Endothelial cell of umbilical vein (primary cell): ENCODE results near the gene CAPG. TPM values are rescaled to one million over a fixed set of nuclear protein-coding genes. Genes with fewer than 3 reads are reported as not detected.

Source experiments
- BruUV-seq: library from RNA; stranded (reverse); fragments of 400-500 nt; replicated peaks from 2 replicates; lab custom pipeline; 2021; lab: Mats Ljungman, UMichigan
- CTCF ChIA-PET: fragments of 300-600, 350-600 bp; sonication (Branson Sonifier 250); formaldehyde crosslinking; loops from one replicate; lab custom pipeline; 2021; ENCODE audit warnings: antibody characterized with exemption, inconsistent platforms; lab: Charles Lee
- POLR2A ChIA-PET: fragments of 300-600, 350-600 bp; sonication (Branson Sonifier 250); formaldehyde crosslinking; loops from one replicate; lab custom pipeline; 2021; ENCODE audit warnings: antibody characterized with exemption, inconsistent platforms; lab: Charles Lee
- DNase-seq: peaks from one replicate; pipeline ENCODE4 v3.0.0-alpha.2; 2011; ENCODE audit warnings: low read depth, low spot score
- FAIRE-seq: peaks from 2 replicates; lab custom pipeline; 2011; peaks lifted over from hg19 to GRCh38; lab: Jason Lieb, UNC
- H2AFZ ChIP-seq: 2 replicates; pipeline ENCODE4 v1.6.0; 2012; ENCODE audit warnings: low read depth, low read length, control low read depth, inconsistent platforms
- H3K27ac ChIP-seq: 2 replicates; pipeline ENCODE4 v1.5.1; 2011; ENCODE audit warnings: low read depth, mild to moderate bottlenecking, control low read depth, low read length, moderate library complexity; ENCODE audit not compliant: insufficient read depth
- H3K27me3 ChIP-seq, 2 experiments: 2 replicates each; pipeline versions ENCODE4 v1.6.0 to v1.6.1; 2011; ENCODE audit warnings: low read length in 2 of 2, mixed read lengths in 1 of 2; ENCODE audit not compliant: control insufficient read depth in 2 of 2, insufficient read depth in 2 of 2
- H3K36me3 ChIP-seq, 2 experiments: 2 replicates in 1 of 2; 3 replicates in 1 of 2; pipeline ENCODE4 v1.5.1; 2011; ENCODE audit warnings: low read length in 2 of 2, mild to moderate bottlenecking in 1 of 2, moderate library complexity in 1 of 2; ENCODE audit not compliant: control insufficient read depth in 2 of 2, insufficient read depth in 2 of 2; ENCODE audit errors: extremely low read depth in 1 of 2
- H3K4me1 ChIP-seq: 3 replicates; pipeline ENCODE4 v1.5.1; 2011; ENCODE audit warnings: mild to moderate bottlenecking, low read length; ENCODE audit not compliant: control insufficient read depth, insufficient read depth; ENCODE audit errors: extremely low read depth
- H3K4me2 ChIP-seq: 2 replicates; pipeline ENCODE4 v1.6.1; 2011; ENCODE audit warnings: low read length, control low read depth, mixed read lengths; ENCODE audit not compliant: insufficient read depth
- H3K4me3 ChIP-seq, 3 experiments: fragments of 200-600 bp in 1 of 3; sonication (generic), shearing (Covaris generic) in 1 of 3; replicated peaks in 1 of 3; 2 replicates each; pipeline ENCODE4 v1.5.1; 2011 to 2016; ENCODE audit warnings: control low read depth in 3 of 3, low read length in 3 of 3, mild to moderate bottlenecking in 2 of 3, inconsistent platforms in 1 of 3, low read depth in 1 of 3, moderate library complexity in 1 of 3; ENCODE audit not compliant: insufficient read depth in 1 of 3
- H3K79me2 ChIP-seq: 2 replicates; pipeline ENCODE4 v1.6.0; 2012; ENCODE audit warnings: low read length, inconsistent platforms; ENCODE audit not compliant: control insufficient read depth, insufficient read depth
- H3K9ac ChIP-seq: replicated peaks from 2 replicates; pipeline ENCODE3; 2011; ENCODE audit warnings: low read length, control low read depth; ENCODE audit not compliant: insufficient read depth; ENCODE audit errors: extremely low read depth
- H3K9me1 ChIP-seq: replicated peaks from 3 replicates; pipeline ENCODE4 v1.6.0; 2011; ENCODE audit warnings: mild to moderate bottlenecking, low read length; ENCODE audit not compliant: control insufficient read depth, insufficient read depth; ENCODE audit errors: extremely low read depth
- H3K9me3 ChIP-seq: replicated peaks from 2 replicates; pipeline ENCODE4 v1.5.1; 2012; ENCODE audit warnings: low read length, inconsistent platforms; ENCODE audit not compliant: control insufficient read depth, insufficient read depth
- H4K20me1 ChIP-seq: replicated peaks from 2 replicates; pipeline ENCODE3; 2011; ENCODE audit warnings: mild to moderate bottlenecking, low read length; ENCODE audit not compliant: control insufficient read depth, insufficient read depth; ENCODE audit errors: extremely low read depth
- EZH2 ChIP-seq: IDR thresholded peaks from 2 replicates; pipeline ENCODE4 v1.6.1; 2012; ENCODE audit warnings: borderline replicate concordance, low read depth, mild to moderate bottlenecking, moderate library complexity, low read length, inconsistent platforms; ENCODE audit not compliant: severe bottlenecking
- FOS ChIP-seq: IDR thresholded peaks from 2 replicates; pipeline ENCODE4 v1.6.1; 2011; ENCODE audit warnings: mild to moderate bottlenecking, low read length, moderate library complexity, borderline replicate concordance; ENCODE audit not compliant: insufficient read depth
- GATA2 ChIP-seq: IDR thresholded peaks from 2 replicates; pipeline ENCODE4 v1.7.0; 2011; ENCODE audit warnings: low read depth, mild to moderate bottlenecking, moderate library complexity, mixed read lengths, low read length; ENCODE audit not compliant: insufficient read length, insufficient read depth
- JUN ChIP-seq: IDR thresholded peaks from 2 replicates; pipeline ENCODE4 v1.6.1; 2011; ENCODE audit warnings: borderline replicate concordance, low read depth; ENCODE audit not compliant: insufficient read length, insufficient read depth
- MYC ChIP-seq: IDR thresholded peaks from one replicate; pipeline ENCODE4 v1.6.1; 2011; ENCODE audit warnings: mild to moderate bottlenecking, low read depth, low read length
- POLR2A ChIP-seq: IDR thresholded peaks from 2 replicates; pipeline ENCODE4 v1.6.1; 2012; ENCODE audit warnings: low read depth, mild to moderate bottlenecking, control low read depth, low read length
- POLR2AphosphoS5 ChIP-seq: IDR thresholded peaks from 2 replicates; pipeline ENCODE4 v1.6.1; 2012; ENCODE audit warnings: low read depth, mild to moderate bottlenecking, control low read depth, low read length, moderate library complexity; ENCODE audit not compliant: insufficient read depth
- dilution Hi-C: fragments of 300-500 bp; cut with MboI; formaldehyde crosslinking; loops from one replicate; pipeline ENCODE4 v1.15.0; 2019; ENCODE audit warnings: low sequenced_read_pairs; ENCODE audit not compliant: extremely low pct_ligation_motif_present
- intact Hi-C: fragments of 100-400 bp; cut with micrococcal nuclease; formaldehyde crosslinking; loops from one replicate; pipeline ENCODE4 v1.10.0; 2022
- polyA plus RNA-seq, 4 experiments: library from polyadenylated mRNA; depleted of rRNA in 3 of 4; stranded (reverse) in 3 of 4; unstranded in 1 of 4; fragments of >200 nt; gene quantifications; 2 replicates each; pipeline versions ENCODE4 v1.2.1 to v1.2.3, GENCODE V29; 2011 to 2012; ENCODE audit warnings: missing spikeins in 1 of 4
- total RNA-seq: library from RNA; stranded (reverse); gene quantifications from 2 replicates; pipeline ENCODE4 v1.2.3, GENCODE V29; 2021
- TF ChIP-seq, protein P1 (sequence below): IDR thresholded peaks from 2 replicates; pipeline ENCODE4 v1.6.1; 2011; ENCODE audit not compliant: insufficient read depth, insufficient read length
- TF ChIP-seq, protein P2 (sequence below), 2 donors: IDR thresholded peaks; 1 replicate in 1 of 2; 2 replicates in 1 of 2; pipeline ENCODE4 v1.5.1; 2011; ENCODE audit warnings: low read length in 2 of 2, mild to moderate bottlenecking in 2 of 2, moderate library complexity in 2 of 2, control low read depth in 1 of 2, inconsistent platforms in 1 of 2, low read depth in 1 of 2; ENCODE audit not compliant: insufficient read depth in 1 of 2; ENCODE audit errors: extremely low read depth in 1 of 2

CAPG gene
- total and polyA plus RNA-seq, 2 donors (not counting 3 experiments of a cell fraction or from before 2014, with no cell fraction given): 107 to 115 TPM

DNA sequence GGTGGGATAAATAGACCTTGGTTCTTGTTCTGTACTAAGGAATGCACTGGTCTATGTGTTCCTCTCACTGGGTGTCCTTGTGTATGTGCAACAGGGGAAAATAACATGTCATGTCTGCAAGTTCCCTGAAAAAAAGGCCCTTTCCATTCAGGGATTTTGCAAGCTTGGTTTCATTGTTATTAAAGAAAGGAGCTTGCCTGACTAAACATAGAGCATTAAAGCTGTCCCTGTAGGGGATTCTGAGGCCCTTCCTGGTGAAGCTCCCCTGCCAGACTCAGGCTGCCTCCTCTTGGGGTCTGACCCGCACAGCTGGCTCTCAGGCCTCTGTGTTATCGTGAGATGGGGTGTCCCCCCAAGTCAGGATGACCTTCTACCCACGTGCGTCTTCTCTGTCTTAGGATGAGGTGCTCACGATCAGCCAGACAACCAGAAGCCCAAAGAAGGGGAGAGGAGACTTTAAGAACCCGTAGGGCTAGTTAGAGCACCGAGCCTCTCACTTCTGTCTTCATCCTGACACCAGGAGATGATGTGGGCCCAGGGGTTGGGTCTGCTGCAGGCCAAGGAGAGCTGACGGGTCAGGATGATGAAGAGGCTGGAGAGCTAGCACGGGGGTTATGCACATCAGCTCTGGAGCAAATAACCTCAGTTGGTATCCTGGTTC is 21.2 kb downstream of the CAPG start:
- no TSS peak for BruUV-seq

More for the DNA sequence above, 21.2 kb downstream of the CAPG start:
- DNase-seq (no peak), FAIRE-seq (no peak)
- no peaks in the 10 kb centered on the region for H3K27me3 ChIP-seq
- ChIA-PET CTCF (interaction anchor here (7.2 kb wide), 1 partner anchor 162 kb away, joined by 99 read pairs; no protein-coding TSS in a partner anchor), POLR2A (no interaction called here)
- TF ChIP-seq MYC: no peak
- TF ChIP-seq EZH2: no peak
- no peak for TF ChIP-seq JUN
- no peak for TF ChIP-seq POLR2A
- no peak for TF ChIP-seq GATA2
- TF ChIP-seq, protein P1, sequence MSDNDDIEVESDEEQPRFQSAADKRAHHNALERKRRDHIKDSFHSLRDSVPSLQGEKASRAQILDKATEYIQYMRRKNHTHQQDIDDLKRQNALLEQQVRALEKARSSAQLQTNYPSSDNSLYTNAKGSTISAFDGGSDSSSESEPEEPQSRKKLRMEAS: no peak
- TF ChIP-seq, protein P2, sequence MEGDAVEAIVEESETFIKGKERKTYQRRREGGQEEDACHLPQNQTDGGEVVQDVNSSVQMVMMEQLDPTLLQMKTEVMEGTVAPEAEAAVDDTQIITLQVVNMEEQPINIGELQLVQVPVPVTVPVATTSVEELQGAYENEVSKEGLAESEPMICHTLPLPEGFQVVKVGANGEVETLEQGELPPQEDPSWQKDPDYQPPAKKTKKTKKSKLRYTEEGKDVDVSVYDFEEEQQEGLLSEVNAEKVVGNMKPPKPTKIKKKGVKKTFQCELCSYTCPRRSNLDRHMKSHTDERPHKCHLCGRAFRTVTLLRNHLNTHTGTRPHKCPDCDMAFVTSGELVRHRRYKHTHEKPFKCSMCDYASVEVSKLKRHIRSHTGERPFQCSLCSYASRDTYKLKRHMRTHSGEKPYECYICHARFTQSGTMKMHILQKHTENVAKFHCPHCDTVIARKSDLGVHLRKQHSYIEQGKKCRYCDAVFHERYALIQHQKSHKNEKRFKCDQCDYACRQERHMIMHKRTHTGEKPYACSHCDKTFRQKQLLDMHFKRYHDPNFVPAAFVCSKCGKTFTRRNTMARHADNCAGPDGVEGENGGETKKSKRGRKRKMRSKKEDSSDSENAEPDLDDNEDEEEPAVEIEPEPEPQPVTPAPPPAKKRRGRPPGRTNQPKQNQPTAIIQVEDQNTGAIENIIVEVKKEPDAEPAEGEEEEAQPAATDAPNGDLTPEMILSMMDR (IDR thresholded peaks at IDR 0.05; ENCODE audit: extremely low read depth in 1 of 2, insufficient read depth in 1 of 2, low read depth in 1 of 2, low read length in 2 of 2): no peak
- TF ChIP-seq POLR2AphosphoS5: no peak
- TF ChIP-seq FOS: no peak
- H2AFZ ChIP-seq: no peak overlapping the region
- no peaks in the 10 kb centered on the region for H3K9me1 ChIP-seq
- no peaks in the 10 kb centered on the region for H4K20me1 ChIP-seq
- H3K9ac ChIP-seq: no peak overlapping the region
- H3K4me1 ChIP-seq: no peaks in the 10 kb centered on the region
- no peak overlapping the region for H3K4me2 ChIP-seq
- peaks cover 3 to 11% of the 10 kb centered on the region in 2 experiments for H3K36me3 ChIP-seq
- no peaks in the 10 kb centered on the region for H3K79me2 ChIP-seq
- no peak overlapping the region for H3K4me3 ChIP-seq
- intact Hi-C loops (no loop called here), dilution Hi-C loops (no loop called here)
- no peaks in the 10 kb centered on the region for H3K9me3 ChIP-seq
- H3K27ac ChIP-seq: no peak overlapping the region
